ENCODE measurements around the gene SH3BP5. TPM values are rescaled to one million over a fixed set of nuclear protein-coding genes. Genes with fewer than 3 reads are reported as not detected.

The SH3BP5 gene
- total RNA-seq, 1 donor from 2014 or later: 5.9 TPM

DNA sequence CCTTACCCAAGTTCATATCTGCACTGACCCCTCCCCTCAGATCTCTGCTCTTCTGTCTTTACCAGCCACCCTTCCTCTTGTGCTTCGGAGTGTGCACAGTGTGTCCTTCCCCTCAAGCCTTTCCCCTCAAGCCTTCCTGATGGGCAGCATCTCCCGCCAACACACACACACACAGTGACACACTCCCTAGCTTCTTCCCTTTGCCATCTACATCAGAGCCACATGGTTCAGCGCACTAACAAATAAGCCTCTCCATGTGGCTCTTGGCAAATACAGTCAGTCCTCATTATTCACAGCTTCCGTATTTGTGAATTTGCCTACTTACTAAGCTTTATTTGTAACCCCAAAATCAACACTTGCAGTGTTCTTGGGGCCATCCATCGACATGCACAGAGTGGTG is 37.5 kb downstream of the SH3BP5 start:
- Mint-ChIP-seq H3K9me3 (ENCODE audit: unreplicated experiment) (no peaks in the 10 kb centered on the region), H3K27ac (ENCODE audit: unreplicated experiment) (no peak overlapping the region), H3K4me3 (ENCODE audit: unreplicated experiment) (no peak overlapping the region), H3K4me1 (ENCODE audit: unreplicated experiment) (peaks cover 9% of the 10 kb centered on the region), H3K36me3 (ENCODE audit: unreplicated experiment) (no peaks in the 10 kb centered on the region), H3K27me3 (ENCODE audit: unreplicated experiment) (no peaks in the 10 kb centered on the region)
- TF ChIP-seq, protein P1, sequence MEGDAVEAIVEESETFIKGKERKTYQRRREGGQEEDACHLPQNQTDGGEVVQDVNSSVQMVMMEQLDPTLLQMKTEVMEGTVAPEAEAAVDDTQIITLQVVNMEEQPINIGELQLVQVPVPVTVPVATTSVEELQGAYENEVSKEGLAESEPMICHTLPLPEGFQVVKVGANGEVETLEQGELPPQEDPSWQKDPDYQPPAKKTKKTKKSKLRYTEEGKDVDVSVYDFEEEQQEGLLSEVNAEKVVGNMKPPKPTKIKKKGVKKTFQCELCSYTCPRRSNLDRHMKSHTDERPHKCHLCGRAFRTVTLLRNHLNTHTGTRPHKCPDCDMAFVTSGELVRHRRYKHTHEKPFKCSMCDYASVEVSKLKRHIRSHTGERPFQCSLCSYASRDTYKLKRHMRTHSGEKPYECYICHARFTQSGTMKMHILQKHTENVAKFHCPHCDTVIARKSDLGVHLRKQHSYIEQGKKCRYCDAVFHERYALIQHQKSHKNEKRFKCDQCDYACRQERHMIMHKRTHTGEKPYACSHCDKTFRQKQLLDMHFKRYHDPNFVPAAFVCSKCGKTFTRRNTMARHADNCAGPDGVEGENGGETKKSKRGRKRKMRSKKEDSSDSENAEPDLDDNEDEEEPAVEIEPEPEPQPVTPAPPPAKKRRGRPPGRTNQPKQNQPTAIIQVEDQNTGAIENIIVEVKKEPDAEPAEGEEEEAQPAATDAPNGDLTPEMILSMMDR (IDR thresholded peaks at IDR 0.05): no peak
- DNase-seq (ENCODE audit: extremely low spot score, unreplicated experiment): no peak

DNA sequence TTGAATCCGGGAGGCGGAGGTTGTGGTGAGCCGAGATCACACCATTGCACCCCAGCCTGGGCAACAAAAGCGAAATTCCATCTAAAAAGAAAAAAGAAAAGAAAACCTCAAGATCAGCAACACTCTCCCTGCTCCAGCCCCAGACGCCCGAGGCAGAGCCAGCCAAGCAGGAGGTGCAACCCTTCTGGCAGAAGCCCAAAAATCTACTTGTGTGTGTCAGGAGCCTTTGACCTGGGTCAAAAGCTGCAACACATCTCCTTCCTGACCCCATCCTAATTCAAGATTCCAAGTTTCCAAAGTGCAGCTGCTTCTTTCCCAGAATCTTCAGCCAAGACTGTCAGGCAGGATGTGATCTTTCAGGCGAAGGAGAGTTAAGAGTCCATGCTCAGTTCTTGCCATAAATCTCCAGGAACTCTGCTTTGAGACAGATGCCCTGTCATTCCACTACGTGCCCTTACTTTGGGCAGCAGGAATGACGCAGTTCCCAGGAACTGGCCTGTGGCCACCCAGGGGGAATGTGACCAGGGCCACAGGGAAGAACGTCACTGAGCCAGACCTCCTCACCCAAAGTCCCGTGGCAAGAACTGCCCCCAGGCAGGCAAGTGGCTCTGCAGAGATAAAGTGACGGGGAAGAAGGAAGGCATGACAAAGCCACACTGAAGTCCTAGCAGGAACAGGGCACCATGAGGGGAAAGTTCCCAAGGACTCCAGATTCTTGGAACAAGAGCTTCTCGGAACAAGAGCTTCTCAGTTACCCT is 39.4 kb downstream of the SH3BP5 start:
- no peak for DNase-seq (ENCODE audit: extremely low spot score, unreplicated experiment)
- TF ChIP-seq, protein P1 (IDR thresholded peaks at IDR 0.05): no peak
- H3K27me3 Mint-ChIP-seq (ENCODE audit: unreplicated experiment): no peaks in the 10 kb centered on the region
- no peaks in the 10 kb centered on the region for H3K36me3 Mint-ChIP-seq (ENCODE audit: unreplicated experiment)
- peaks cover 9% of the 10 kb centered on the region for H3K4me1 Mint-ChIP-seq (ENCODE audit: unreplicated experiment)
- no peaks in the 10 kb centered on the region for H3K9me3 Mint-ChIP-seq (ENCODE audit: unreplicated experiment)
- H3K4me3 Mint-ChIP-seq (ENCODE audit: unreplicated experiment): no peak overlapping the region
- H3K27ac Mint-ChIP-seq (ENCODE audit: unreplicated experiment): peak overlapping the region; percentile 40

DNA sequence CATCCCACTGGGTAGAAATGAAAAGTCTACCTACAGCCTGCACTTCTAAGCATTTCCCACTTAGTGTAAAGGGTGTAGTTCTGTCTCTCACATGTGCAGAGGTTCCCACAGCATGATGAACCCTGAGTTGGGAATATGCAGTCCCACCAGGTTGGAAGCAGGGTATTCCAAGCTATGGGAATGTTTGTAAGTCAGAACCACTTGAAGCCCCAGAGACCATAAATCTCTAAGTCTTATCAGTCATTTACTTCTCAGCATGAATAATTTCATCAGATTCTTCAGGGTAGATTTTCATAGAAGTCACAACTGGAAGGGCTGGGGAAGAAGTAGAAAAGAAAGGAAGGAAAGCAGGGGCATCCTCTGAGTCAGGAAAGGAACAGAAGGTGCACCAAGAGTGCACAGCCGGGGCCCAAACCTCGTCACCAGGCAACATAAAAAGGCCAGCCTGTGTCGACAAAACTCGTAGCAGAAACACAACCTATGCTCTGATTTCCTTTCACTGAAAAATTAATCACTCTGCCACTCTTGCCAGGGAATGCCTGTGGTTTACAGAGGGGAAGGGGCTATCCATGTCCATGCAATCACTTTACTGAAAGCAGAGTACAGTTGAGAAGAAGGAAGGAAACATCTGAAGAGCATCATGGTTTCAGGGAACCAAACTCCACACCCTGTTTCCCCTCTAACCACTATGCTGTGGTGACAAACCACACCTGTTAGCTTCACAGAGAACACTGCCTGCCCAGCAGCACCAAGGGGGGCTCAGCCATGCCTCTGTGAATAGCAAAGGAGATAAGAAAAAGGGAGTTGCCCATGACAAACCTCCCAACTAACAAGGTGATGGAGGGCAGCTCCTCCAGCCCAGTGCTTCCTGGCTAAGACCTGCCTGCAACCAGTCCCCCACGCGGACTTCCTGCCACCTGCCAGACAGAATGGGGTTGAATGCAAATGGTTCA is 40.5 kb downstream of the SH3BP5 start:
- Mint-ChIP-seq H3K4me1 (ENCODE audit: unreplicated experiment) (peaks cover 9% of the 10 kb centered on the region), H3K27ac (ENCODE audit: unreplicated experiment) (no peak overlapping the region), H3K27me3 (ENCODE audit: unreplicated experiment) (no peaks in the 10 kb centered on the region), H3K9me3 (ENCODE audit: unreplicated experiment) (no peaks in the 10 kb centered on the region), H3K4me3 (ENCODE audit: unreplicated experiment) (no peak overlapping the region), H3K36me3 (ENCODE audit: unreplicated experiment) (no peaks in the 10 kb centered on the region)
- no peak for DNase-seq (ENCODE audit: extremely low spot score, unreplicated experiment)
- TF ChIP-seq, protein P1 (IDR thresholded peaks at IDR 0.05): no peak

DNA sequence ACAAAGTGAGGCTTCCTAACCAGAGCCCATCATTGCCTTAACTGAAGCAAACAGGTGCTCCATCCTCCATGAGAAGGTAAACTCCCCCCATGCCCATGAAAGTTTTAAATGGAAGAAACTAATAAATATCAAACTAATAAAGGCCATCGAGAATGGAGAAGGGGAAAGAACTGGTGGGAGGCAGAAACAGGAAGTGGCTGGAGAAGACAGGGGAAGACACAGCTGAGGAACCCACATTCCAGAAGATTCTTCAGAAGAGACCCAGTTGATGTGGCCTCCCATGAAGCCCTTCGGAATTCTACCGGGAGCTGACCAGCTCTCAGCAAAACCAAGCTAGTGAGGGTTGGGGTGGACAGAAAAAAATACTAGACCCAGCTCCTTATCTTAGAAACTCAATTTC is 41.6 kb downstream of the SH3BP5 start:
- TF ChIP-seq, protein P1 (IDR thresholded peaks at IDR 0.05): no peak
- no peaks in the 10 kb centered on the region for H3K36me3 Mint-ChIP-seq (ENCODE audit: unreplicated experiment)
- no peak overlapping the region for H3K27ac Mint-ChIP-seq (ENCODE audit: unreplicated experiment)
- no peak for DNase-seq (ENCODE audit: extremely low spot score, unreplicated experiment)
- H3K4me1 Mint-ChIP-seq (ENCODE audit: unreplicated experiment): peaks cover 9% of the 10 kb centered on the region
- no peak overlapping the region for H3K4me3 Mint-ChIP-seq (ENCODE audit: unreplicated experiment)
- H3K9me3 Mint-ChIP-seq (ENCODE audit: unreplicated experiment): no peaks in the 10 kb centered on the region
- H3K27me3 Mint-ChIP-seq (ENCODE audit: unreplicated experiment): no peaks in the 10 kb centered on the region

DNA sequence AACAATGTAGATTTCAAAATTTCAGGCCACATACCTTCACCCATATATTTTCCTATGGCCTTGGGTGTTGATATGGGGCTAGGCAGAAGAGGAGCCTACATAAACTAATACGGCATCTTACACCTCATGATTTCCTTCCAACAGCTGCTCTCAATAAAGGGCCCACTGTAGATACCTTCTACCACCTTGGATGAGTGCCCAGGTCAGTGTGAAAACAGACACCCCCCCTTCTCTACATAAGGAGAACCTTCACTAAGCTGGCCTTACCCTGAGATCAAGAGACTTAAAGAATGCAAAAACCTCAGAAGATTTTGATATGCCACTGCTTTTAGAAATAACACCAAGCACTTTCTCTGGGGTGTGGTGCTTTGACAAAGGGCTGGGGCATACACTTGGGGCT is 42.7 kb downstream of the SH3BP5 start:
- H3K36me3 Mint-ChIP-seq (ENCODE audit: unreplicated experiment): no peaks in the 10 kb centered on the region
- no peak overlapping the region for H3K27ac Mint-ChIP-seq (ENCODE audit: unreplicated experiment)
- TF ChIP-seq, protein P1 (IDR thresholded peaks at IDR 0.05): no peak
- no peaks in the 10 kb centered on the region for H3K27me3 Mint-ChIP-seq (ENCODE audit: unreplicated experiment)
- peaks cover 9% of the 10 kb centered on the region for H3K4me1 Mint-ChIP-seq (ENCODE audit: unreplicated experiment)
- H3K9me3 Mint-ChIP-seq (ENCODE audit: unreplicated experiment): no peaks in the 10 kb centered on the region
- no peak for DNase-seq (ENCODE audit: extremely low spot score, unreplicated experiment)
- no peak overlapping the region for H3K4me3 Mint-ChIP-seq (ENCODE audit: unreplicated experiment)

All from osteocyte (in vitro differentiated cells).